A549 (cell line): ENCODE results near the gene REV1. TPM values are rescaled to one million over a fixed set of nuclear protein-coding genes. Genes with fewer than 3 reads are reported as not detected.

Source experiments
- ATAC-seq, 2 experiments: fragments of 200-7000 bp in 1 of 2; fragments of >200 bp in 1 of 2; cut with Nextera tagmentation in 1 of 2; cut with Tn5 transposase in 1 of 2; 3 replicates each; pipeline versions ENCODE4 v1.8.0 to v1.9.1; 2018 to 2020; ENCODE audit warnings: mild to moderate bottlenecking in 1 of 2, moderate library complexity in 1 of 2
- CTCF ChIA-PET: fragments of 300-600 bp; sonication (Branson Sonifier 250); formaldehyde crosslinking; extraction: SDS; loops from one replicate; lab custom pipeline; 2021; ENCODE audit warnings: antibody characterized with exemption, inconsistent platforms; lab: Yijun Ruan, JAX
- POLR2A ChIA-PET: fragments of 350-600 bp; formaldehyde crosslinking; extraction: SDS; loops from one replicate; lab custom pipeline; 2021; ENCODE audit warnings: antibody characterized with exemption, inconsistent platforms; lab: Yijun Ruan, JAX
- DNase-seq, 2 experiments: peaks; one replicate each; pipeline versions ENCODE4 v3.0.0 to v3.0.0-alpha.2; 2011 to 2016; ENCODE audit warnings: low read depth in 1 of 2, low spot score in 1 of 2
- FAIRE-seq: peaks from 2 replicates; lab custom pipeline; 2011; peaks lifted over from hg19 to GRCh38; lab: Jason Lieb, UNC
- H3K27ac ChIP-seq, 2 experiments: fragments of >200 bp; sonication (Bioruptor Twin); formaldehyde crosslinking; 3 replicates each; pipeline ENCODE4 v1.5.1; 2016 to 2017
- H3K4me1 ChIP-seq: fragments of >200 bp; sonication (Bioruptor Twin); formaldehyde crosslinking; 3 replicates; pipeline ENCODE4 v1.6.1; 2016
- H3K4me2 ChIP-seq: fragments of >200 bp; sonication (Bioruptor Twin); formaldehyde crosslinking; 3 replicates; pipeline ENCODE4 v1.6.1; 2016
- H3K4me3 ChIP-seq: fragments of >200 bp; sonication (Bioruptor Twin); formaldehyde crosslinking; 3 replicates; pipeline ENCODE4 v1.5.1; 2016
- H3K9me3 ChIP-seq: fragments of >200 bp; sonication (Bioruptor Twin); formaldehyde crosslinking; 3 replicates; pipeline ENCODE4 v1.6.1; 2016
- ATOH8 ChIP-seq: fragments of 250-450 bp; sonication (Bioruptor Pico); IDR thresholded peaks from 2 replicates; pipeline ENCODE4 v1.5.0; 2020; ENCODE audit warnings: low read depth, mild to moderate bottlenecking, moderate library complexity
- CHD2 ChIP-seq: fragments of 150-350 bp; IDR thresholded peaks from 2 replicates; pipeline ENCODE4 v1.6.1; 2014; ENCODE audit warnings: low read length; ENCODE audit not compliant: partially characterized antibody
- EHMT2 ChIP-seq: fragments of 200-600 bp; sonication (generic); IDR thresholded peaks from 2 replicates; pipeline ENCODE4 v1.6.1; 2016; ENCODE audit warnings: antibody characterized with exemption, low read depth, mild to moderate bottlenecking, moderate library complexity
- ELK1 ChIP-seq: fragments of 150-350 bp; IDR thresholded peaks from 2 replicates; pipeline ENCODE4 v1.6.1; 2014; ENCODE audit warnings: low read depth, mild to moderate bottlenecking, low read length
- FOXS1 ChIP-seq: fragments of 250-450 bp; sonication (Bioruptor Pico); IDR thresholded peaks from 2 replicates; pipeline ENCODE4 v1.5.0; 2020; ENCODE audit warnings: mild to moderate bottlenecking, moderate library complexity
- HDAC2 ChIP-seq: fragments of 200-600 bp; sonication (generic); IDR thresholded peaks from 2 replicates; pipeline ENCODE4 v1.6.1; 2016
- HOXB5 ChIP-seq: fragments of 250-450 bp; sonication (Bioruptor Pico); IDR thresholded peaks from 2 replicates; pipeline ENCODE4 v1.5.0; 2020; ENCODE audit warnings: mild to moderate bottlenecking, moderate library complexity
- JUNB ChIP-seq: fragments of >200 bp; sonication (Bioruptor Twin); formaldehyde crosslinking; IDR thresholded peaks from 2 replicates; pipeline ENCODE4 v1.6.1; 2016
- NR3C1 ChIP-seq: fragments of >200 bp; sonication (Bioruptor Twin); formaldehyde crosslinking; IDR thresholded peaks from 3 replicates; pipeline ENCODE4 v1.6.1; 2017
- POLR2A ChIP-seq: IDR thresholded peaks from 2 replicates; pipeline ENCODE4 v1.6.1; 2012; ENCODE audit warnings: mild to moderate bottlenecking, low read length
- REST ChIP-seq: fragments of 200-600 bp; sonication (generic); IDR thresholded peaks from 2 replicates; pipeline ENCODE4 v1.6.1; 2016; ENCODE audit warnings: antibody characterized with exemption, mild to moderate bottlenecking, moderate library complexity
- RNF2 ChIP-seq: fragments of 200-600 bp; sonication (generic); IDR thresholded peaks from 2 replicates; pipeline ENCODE4 v1.6.1; 2016; ENCODE audit warnings: low read depth, mild to moderate bottlenecking, antibody characterized with exemption, moderate library complexity, borderline replicate concordance
- TP53 ChIP-seq: fragments of 250-450 bp; sonication (Bioruptor Pico); IDR thresholded peaks from 2 replicates; pipeline ENCODE4 v1.5.0; 2021; ENCODE audit warnings: mild to moderate bottlenecking, moderate library complexity
- WGBS: methylation state at CpG from one replicate; pipeline ENCODE4 v1.1.6; 2017; ENCODE audit errors: missing lambda C conversion rate; 5-methylcytosine and 5-hydroxymethylcytosine counted together
- polyA plus RNA-seq, 4 experiments: library from polyadenylated mRNA; depleted of rRNA in 3 of 4; stranded (reverse); fragments of >200 nt; fragmentation: RNase III in 1 of 4; extraction: RNeasy Plus Mini Kit Qiagen cat#74134 plus additional on column Dnase treatment in 1 of 4; gene quantifications; 2 replicates in 3 of 4; 3 replicates in 1 of 4; pipeline ENCODE4 v1.2.3, GENCODE V29; 2011 to 2017

The REV1 gene
- polyA plus RNA-seq, 2 of the 4 experiments (the other 2 are of a cell fraction), result 12.8 to 36.2 TPM

- TF ChIP-seq JUNB, result no peak
- no peak for TF ChIP-seq RNF2
- TF ChIP-seq ATOH8, result no peak
- CTCF ChIA-PET, result no interaction called here
- DNase-seq (no peak), FAIRE-seq (no peak), ATAC-seq (no peak)
- no peak overlapping the region for H3K27ac ChIP-seq
- no peak overlapping the region for H3K4me3 ChIP-seq
- peaks cover 34% of the 10 kb centered on the region for H3K4me1 ChIP-seq
- H3K9me3 ChIP-seq, result no peaks in the 10 kb centered on the region
- POLR2A ChIA-PET, result no interaction called here
- no peak overlapping the region for H3K4me2 ChIP-seq
- WGBS, result 76% methylated on average over 2 of the region's 2 CpGs
Observed at GRCh38 chr2:99473518-99474083, 16.2 kb downstream of the REV1 start.

GRCh38 chr2:99472600-99472960, 17.2 kb downstream of the REV1 start:
- H3K4me2 ChIP-seq, result no peak overlapping the region
- CTCF ChIA-PET, result no interaction called here

More at GRCh38 chr2:99472600-99472960, 17.2 kb downstream of the REV1 start:
- DNase-seq, result no peak
- no peak for ATAC-seq
- H3K4me3 ChIP-seq, result no peak overlapping the region
- FAIRE-seq, result no peak
- no peak for TF ChIP-seq ATOH8
- TF ChIP-seq NR3C1, result no peak
- TF ChIP-seq RNF2, result no peak
- no peak for TF ChIP-seq HOXB5 (CRISPR knock-in tag)
- no peak for TF ChIP-seq ELK1
- no peak for TF ChIP-seq FOXS1 (CRISPR knock-in tag)
- TF ChIP-seq EHMT2, result no peak
- TF ChIP-seq CHD2, result no peak
- no peak for TF ChIP-seq POLR2A
- no peak for TF ChIP-seq REST
- no peak for TF ChIP-seq TP53 (CRISPR knock-in tag)
- no peak for TF ChIP-seq HDAC2
- TF ChIP-seq, all 56 proteins: peak for 0
- POLR2A ChIA-PET, result no interaction called here
- 85% methylated on average over 1 of the region's 1 CpG for WGBS
- H3K4me1 ChIP-seq, result peaks cover 34% of the 10 kb centered on the region
- H3K27ac ChIP-seq, result no peak overlapping the region
- no peaks in the 10 kb centered on the region for H3K9me3 ChIP-seq
